ENCODE measurements around the gene POLQ. TPM values are rescaled to one million over a fixed set of nuclear protein-coding genes. Genes with fewer than 3 reads are reported as not detected.
"Not testable (repeated sequence)": the region's sequence is repeated elsewhere in the genome, so short reads cannot be mapped to it uniquely, and the experiment has no call there.

POLQ gene
- total and polyA plus RNA-seq, 2 donors from 2014 or later, result 0.35 TPM; not detected in 1

GRCh38 chr3:121399820-121400219 lies 146.0 kb downstream of the POLQ start:
- no peak overlapping the region for H3K27ac ChIP-seq (ENCODE audit: low read depth in 2 of 2, low read length in 2 of 2)
- H3K36me3 ChIP-seq (ENCODE audit: control insufficient read depth in 2 of 3, insufficient read depth in 3 of 3, low read length in 3 of 3), result no peaks in the 10 kb centered on the region
- DNase-seq, result no peak

GRCh38 chr3:121398051-121398450 lies 147.7 kb downstream of the POLQ start:
- H3K4me1 ChIP-seq (ENCODE audit: control insufficient read depth in 2 of 3, insufficient read depth in 2 of 3, low read depth in 1 of 3, low read length in 3 of 3); FAIRE-seq; H3K9me3 ChIP-seq (ENCODE audit: control insufficient read depth in 2 of 3, insufficient read depth in 1 of 3, low read length in 3 of 3); H3K27ac ChIP-seq (ENCODE audit: low read depth in 2 of 2, low read length in 2 of 2); H3K27me3 ChIP-seq (ENCODE audit: control insufficient read depth, insufficient read depth, low read length); DNase-seq; intact Hi-C loops (cut with DNase I); H3K9ac ChIP-seq (ENCODE audit: low read length in 3 of 3); H3K36me3 ChIP-seq (ENCODE audit: control insufficient read depth in 2 of 3, insufficient read depth in 3 of 3, low read length in 3 of 3); H3K4me3 ChIP-seq (ENCODE audit: low read length in 3 of 3): not testable (repeated sequence)

More at GRCh38 chr3:121399820-121400219, 146.0 kb downstream of the POLQ start:
- no peaks in the 10 kb centered on the region for H3K9me3 ChIP-seq (ENCODE audit: control insufficient read depth in 2 of 3, insufficient read depth in 1 of 3, low read length in 3 of 3)
- no peak for FAIRE-seq
- intact Hi-C loops (cut with DNase I), result no loop called here
- H3K4me1 ChIP-seq (ENCODE audit: control insufficient read depth in 2 of 3, insufficient read depth in 2 of 3, low read depth in 1 of 3, low read length in 3 of 3), result no peaks in the 10 kb centered on the region
- TF ChIP-seq CTCF (IDR thresholded peaks at IDR 0.05; ENCODE audit: borderline replicate concordance, extremely low read depth, insufficient read depth), result no peak
- no peak overlapping the region for H3K9ac ChIP-seq (ENCODE audit: low read length in 3 of 3)
- no peaks in the 10 kb centered on the region for H3K27me3 ChIP-seq (ENCODE audit: control insufficient read depth, insufficient read depth, low read length)
- no peak overlapping the region for H3K4me3 ChIP-seq (ENCODE audit: low read length in 3 of 3)

GRCh38 chr3:121395967-121396366 lies 149.8 kb downstream of the POLQ start:
- H3K27me3 ChIP-seq (ENCODE audit: control insufficient read depth, insufficient read depth, low read length); FAIRE-seq; H3K27ac ChIP-seq (ENCODE audit: low read depth in 2 of 2, low read length in 2 of 2); H3K9me3 ChIP-seq (ENCODE audit: control insufficient read depth in 2 of 3, insufficient read depth in 1 of 3, low read length in 3 of 3); DNase-seq; H3K36me3 ChIP-seq (ENCODE audit: control insufficient read depth in 2 of 3, insufficient read depth in 3 of 3, low read length in 3 of 3); H3K4me3 ChIP-seq (ENCODE audit: low read length in 3 of 3); H3K4me1 ChIP-seq (ENCODE audit: control insufficient read depth in 2 of 3, insufficient read depth in 2 of 3, low read depth in 1 of 3, low read length in 3 of 3); intact Hi-C loops (cut with DNase I); H3K9ac ChIP-seq (ENCODE audit: low read length in 3 of 3): not testable (repeated sequence)

GRCh38 chr3:121388308-121388707 lies 157.5 kb downstream of the POLQ start:
- H3K9me3 ChIP-seq (ENCODE audit: control insufficient read depth in 2 of 3, insufficient read depth in 1 of 3, low read length in 3 of 3); H3K27ac ChIP-seq (ENCODE audit: low read depth in 2 of 2, low read length in 2 of 2); intact Hi-C loops (cut with DNase I); H3K4me3 ChIP-seq (ENCODE audit: low read length in 3 of 3); H3K4me1 ChIP-seq (ENCODE audit: control insufficient read depth in 2 of 3, insufficient read depth in 2 of 3, low read depth in 1 of 3, low read length in 3 of 3); FAIRE-seq; H3K36me3 ChIP-seq (ENCODE audit: control insufficient read depth in 2 of 3, insufficient read depth in 3 of 3, low read length in 3 of 3); DNase-seq; H3K9ac ChIP-seq (ENCODE audit: low read length in 3 of 3); H3K27me3 ChIP-seq (ENCODE audit: control insufficient read depth, insufficient read depth, low read length): not testable (repeated sequence)

Other genes with a start within 250 kb of the POLQ start
- gene ARGFX, start 22.0 kb upstream of the POLQ start, total RNA-seq, result not detected
- not detected for gene ARGFX, start 22.0 kb upstream of the POLQ start, polyA plus RNA-seq (ENCODE audit: insufficient read depth, low read depth, low replicate concordance)
- gene FBXO40, start 47.4 kb upstream of the POLQ start, total RNA-seq, result not detected
- gene FBXO40, start 47.4 kb upstream of the POLQ start, polyA plus RNA-seq (ENCODE audit: insufficient read depth, low read depth, low replicate concordance), result not detected
- 102 TPM for gene HCLS1, start 114.9 kb upstream of the POLQ start, total RNA-seq
- gene HCLS1, start 114.9 kb upstream of the POLQ start, polyA plus RNA-seq (ENCODE audit: insufficient read depth, low read depth, low replicate concordance), result 11.7 TPM
- 79.7 TPM for gene GOLGB1, start 203.8 kb upstream of the POLQ start, total RNA-seq
- gene GOLGB1, start 203.8 kb upstream of the POLQ start, polyA plus RNA-seq (ENCODE audit: insufficient read depth, low read depth, low replicate concordance), result 26.8 TPM